ENCODE data around the gene SDHB. TPM values are rescaled to one million over a fixed set of nuclear protein-coding genes. Genes with fewer than 3 reads are reported as not detected.

The SDHB gene
- total RNA-seq, 1 donor from 2014 or later = 61.2 TPM

DNA sequence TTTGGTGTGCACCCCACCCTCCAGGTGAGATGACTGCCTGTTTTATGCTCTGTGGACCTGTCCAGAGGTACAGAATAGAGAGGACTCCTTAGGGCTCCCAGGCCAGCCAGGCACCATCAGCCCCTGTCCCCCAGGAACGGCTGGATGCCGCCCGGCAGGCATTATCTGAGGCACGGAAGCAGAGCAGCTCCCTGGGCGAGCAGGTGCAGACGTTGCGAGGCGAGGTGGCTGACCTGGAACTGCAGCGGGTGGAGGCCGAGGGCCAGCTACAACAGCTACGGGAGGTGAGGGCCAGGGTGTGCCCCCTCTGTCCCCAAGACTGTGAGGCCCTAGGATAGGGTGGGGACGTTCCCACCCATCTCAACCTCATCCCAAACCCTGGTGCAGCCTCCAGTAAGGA lies 84.2 kb downstream of the SDHB start:
- no peaks in the 10 kb centered on the region for H3K27me3 ChIP-seq
- peaks cover 16% of the 10 kb centered on the region for H3K36me3 Mint-ChIP-seq
- no peak overlapping the region for H3K4me2 ChIP-seq
- no peak overlapping the region for H3K4me3 Mint-ChIP-seq
- no peaks in the 10 kb centered on the region for H3K27me3 Mint-ChIP-seq (ENCODE audit: insufficient read depth, low read depth)
- no peak overlapping the region for H3K9ac ChIP-seq
- no peaks in the 10 kb centered on the region for H3K9me3 Mint-ChIP-seq
- peaks cover 29% of the 10 kb centered on the region for H3F3A ChIP-seq (ENCODE audit: low read depth)
- no peak for TF ChIP-seq EZH2 (IDR thresholded peaks at IDR 0.05)
- TF ChIP-seq, protein P1, sequence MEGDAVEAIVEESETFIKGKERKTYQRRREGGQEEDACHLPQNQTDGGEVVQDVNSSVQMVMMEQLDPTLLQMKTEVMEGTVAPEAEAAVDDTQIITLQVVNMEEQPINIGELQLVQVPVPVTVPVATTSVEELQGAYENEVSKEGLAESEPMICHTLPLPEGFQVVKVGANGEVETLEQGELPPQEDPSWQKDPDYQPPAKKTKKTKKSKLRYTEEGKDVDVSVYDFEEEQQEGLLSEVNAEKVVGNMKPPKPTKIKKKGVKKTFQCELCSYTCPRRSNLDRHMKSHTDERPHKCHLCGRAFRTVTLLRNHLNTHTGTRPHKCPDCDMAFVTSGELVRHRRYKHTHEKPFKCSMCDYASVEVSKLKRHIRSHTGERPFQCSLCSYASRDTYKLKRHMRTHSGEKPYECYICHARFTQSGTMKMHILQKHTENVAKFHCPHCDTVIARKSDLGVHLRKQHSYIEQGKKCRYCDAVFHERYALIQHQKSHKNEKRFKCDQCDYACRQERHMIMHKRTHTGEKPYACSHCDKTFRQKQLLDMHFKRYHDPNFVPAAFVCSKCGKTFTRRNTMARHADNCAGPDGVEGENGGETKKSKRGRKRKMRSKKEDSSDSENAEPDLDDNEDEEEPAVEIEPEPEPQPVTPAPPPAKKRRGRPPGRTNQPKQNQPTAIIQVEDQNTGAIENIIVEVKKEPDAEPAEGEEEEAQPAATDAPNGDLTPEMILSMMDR (IDR thresholded peaks at IDR 0.05) = no peak
- no peak for TF ChIP-seq EZH2phosphoT487 (IDR thresholded peaks at IDR 0.05)
- peaks cover 19% of the 10 kb centered on the region for H4K20me1 ChIP-seq (ENCODE audit: low read depth)
- no peaks in the 10 kb centered on the region for H3K36me3 ChIP-seq
- no peak overlapping the region for H3K4me3 ChIP-seq
- no peak overlapping the region for H3K27ac Mint-ChIP-seq
- peaks cover 21% of the 10 kb centered on the region for H3K4me1 Mint-ChIP-seq
- no peak for DNase-seq (ENCODE audit: low spot score)
- no peak overlapping the region for H2AFZ ChIP-seq (replicated peaks)
- no peaks in the 10 kb centered on the region for H3K79me2 ChIP-seq (ENCODE audit: low read depth)
- no peaks in the 10 kb centered on the region for H3K9me3 ChIP-seq (ENCODE audit: low read depth)
- peaks cover 18% of the 10 kb centered on the region for H3K4me1 ChIP-seq
- H3K27ac ChIP-seq = no peak overlapping the region

DNA sequence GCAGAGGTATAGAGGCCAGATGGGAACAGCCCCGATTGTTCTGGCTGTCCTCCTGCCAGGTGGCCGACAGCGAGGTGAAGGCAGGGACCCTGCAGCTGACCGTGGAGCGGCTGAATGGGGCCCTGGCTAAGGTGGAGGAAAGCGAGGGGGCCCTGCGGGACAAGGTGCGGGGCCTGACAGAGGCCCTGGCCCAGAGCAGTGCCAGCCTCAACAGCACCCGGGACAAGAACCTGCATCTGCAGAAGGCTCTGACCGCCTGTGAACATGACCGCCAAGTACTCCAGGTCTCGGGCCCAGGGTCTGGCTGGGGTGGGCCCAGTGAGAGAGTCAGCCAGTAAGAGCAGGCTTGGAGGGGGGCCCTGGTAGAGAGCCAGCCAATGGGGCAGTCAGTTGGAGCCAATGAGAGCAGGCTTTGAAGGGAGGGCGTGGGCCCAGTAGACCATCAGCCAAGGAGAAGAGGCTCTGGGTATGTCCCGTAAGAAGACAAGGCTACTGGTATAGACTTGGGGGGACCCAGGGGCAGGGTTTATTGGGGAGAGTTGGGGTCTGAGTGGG lies 84.7 kb downstream of the SDHB start:
- Histone ChIP-seq H3K79me2 (ENCODE audit: low read depth) (no peaks in the 10 kb centered on the region), H3K27me3 (no peaks in the 10 kb centered on the region), H4K20me1 (ENCODE audit: low read depth) (peaks cover 19% of the 10 kb centered on the region), H3F3A (ENCODE audit: low read depth) (peaks cover 29% of the 10 kb centered on the region), H3K4me1 (peaks cover 18% of the 10 kb centered on the region), H3K9me3 (ENCODE audit: low read depth) (no peaks in the 10 kb centered on the region), H3K9ac (no peak overlapping the region), H3K36me3 (no peaks in the 10 kb centered on the region), H3K27ac (no peak overlapping the region), H3K4me2 (no peak overlapping the region), H2AFZ (replicated peaks) (no peak overlapping the region), H3K4me3 (no peak overlapping the region)
- Mint-ChIP-seq H3K36me3 (peaks cover 16% of the 10 kb centered on the region), H3K4me1 (peaks cover 21% of the 10 kb centered on the region), H3K9me3 (no peaks in the 10 kb centered on the region), H3K27me3 (ENCODE audit: insufficient read depth, low read depth) (no peaks in the 10 kb centered on the region), H3K27ac (no peak overlapping the region), H3K4me3 (no peak overlapping the region)
- no peak for DNase-seq (ENCODE audit: low spot score)
- TF ChIP-seq, protein P1 (IDR thresholded peaks at IDR 0.05) = no peak
- TF ChIP-seq EZH2 (IDR thresholded peaks at IDR 0.05) (no peak), EZH2phosphoT487 (IDR thresholded peaks at IDR 0.05) (no peak)

Other genes with a start within 250 kb of the SDHB start
- under 0.01 TPM in 2 replicates for gene RNU1-2, start 158.1 kb downstream of the SDHB start, total RNA-seq (ENCODE audit: low replicate concordance)
- gene CROCC, start 132.1 kb downstream of the SDHB start, total RNA-seq (ENCODE audit: low replicate concordance) = 15.2 and 76.7 TPM in 2 replicates
- 68.8 and 160 TPM in 2 replicates for gene MFAP2, start 73.4 kb downstream of the SDHB start, total RNA-seq (ENCODE audit: low replicate concordance)
- gene ATP13A2, start 42.1 kb downstream of the SDHB start, total RNA-seq (ENCODE audit: low replicate concordance) = 18.8 and 46.6 TPM in 2 replicates
- gene PADI2, start 65.4 kb upstream of the SDHB start, total RNA-seq (ENCODE audit: low replicate concordance) = 0.77 and 1.4 TPM in 2 replicates
- gene PADI1, start 151.1 kb upstream of the SDHB start, total RNA-seq (ENCODE audit: low replicate concordance) = 0.09 and 0.25 TPM in 2 replicates
- gene PADI3, start 195.1 kb upstream of the SDHB start, total RNA-seq (ENCODE audit: low replicate concordance) = 1.0 and 2.0 TPM in 2 replicates